ENCODE results near the gene F2RL3.

The F2RL3 gene

DNA sequence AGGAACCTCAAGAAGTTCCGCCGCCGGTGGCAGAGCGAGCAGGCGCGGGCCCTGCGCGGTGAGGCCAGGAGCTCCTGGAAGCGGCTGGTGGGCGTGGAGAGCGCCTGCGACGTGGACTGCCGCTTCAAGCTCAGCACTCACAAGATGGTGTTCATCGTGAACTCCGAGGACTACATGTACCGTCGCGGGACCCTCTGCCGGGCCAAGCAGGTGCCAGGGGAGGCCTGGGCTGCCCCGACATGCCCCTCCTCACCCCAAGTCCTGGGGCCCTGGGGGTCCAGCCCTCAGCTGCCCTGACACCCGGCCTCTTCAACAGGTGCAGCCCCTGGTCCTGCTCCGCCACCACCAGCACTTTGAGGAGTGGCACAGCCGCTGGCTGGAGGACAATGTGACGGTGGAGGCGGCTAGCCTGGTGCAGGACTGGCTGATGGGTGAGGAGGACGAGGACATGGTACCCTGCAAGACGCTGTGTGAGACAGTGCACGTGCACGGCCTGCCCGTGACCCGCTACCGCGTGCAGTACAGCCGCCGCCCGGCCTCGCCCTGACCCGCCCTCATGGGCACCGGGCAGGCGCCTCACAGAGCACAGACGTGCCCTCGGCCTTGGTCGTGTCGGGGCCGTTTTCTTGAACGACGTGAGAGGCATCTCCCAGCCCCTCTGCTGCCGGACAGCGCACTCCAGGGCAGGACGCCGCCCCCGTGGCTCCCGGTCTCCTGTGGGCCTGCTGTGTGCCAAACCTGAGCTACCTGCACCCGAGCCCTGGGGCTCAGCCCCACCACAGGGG, 10.4 kb upstream of the F2RL3 start:
- peaks cover 0 to 2% of the 10 kb centered on the region in 2 donors for H3K27me3 ChIP-seq
- no peak overlapping the region for H3K4me3 ChIP-seq
- H3K4me1 ChIP-seq = no peaks in the 10 kb centered on the region
- H3K9me3 ChIP-seq = peaks cover 0 to 23% (median 22%) of the 10 kb centered on the region in 3 donors
- DNase-seq = no peak
- intact Hi-C loops (cut with DNase I; ENCODE audit: low total_unique reads) = no loop called here
- TF ChIP-seq, protein P1, sequence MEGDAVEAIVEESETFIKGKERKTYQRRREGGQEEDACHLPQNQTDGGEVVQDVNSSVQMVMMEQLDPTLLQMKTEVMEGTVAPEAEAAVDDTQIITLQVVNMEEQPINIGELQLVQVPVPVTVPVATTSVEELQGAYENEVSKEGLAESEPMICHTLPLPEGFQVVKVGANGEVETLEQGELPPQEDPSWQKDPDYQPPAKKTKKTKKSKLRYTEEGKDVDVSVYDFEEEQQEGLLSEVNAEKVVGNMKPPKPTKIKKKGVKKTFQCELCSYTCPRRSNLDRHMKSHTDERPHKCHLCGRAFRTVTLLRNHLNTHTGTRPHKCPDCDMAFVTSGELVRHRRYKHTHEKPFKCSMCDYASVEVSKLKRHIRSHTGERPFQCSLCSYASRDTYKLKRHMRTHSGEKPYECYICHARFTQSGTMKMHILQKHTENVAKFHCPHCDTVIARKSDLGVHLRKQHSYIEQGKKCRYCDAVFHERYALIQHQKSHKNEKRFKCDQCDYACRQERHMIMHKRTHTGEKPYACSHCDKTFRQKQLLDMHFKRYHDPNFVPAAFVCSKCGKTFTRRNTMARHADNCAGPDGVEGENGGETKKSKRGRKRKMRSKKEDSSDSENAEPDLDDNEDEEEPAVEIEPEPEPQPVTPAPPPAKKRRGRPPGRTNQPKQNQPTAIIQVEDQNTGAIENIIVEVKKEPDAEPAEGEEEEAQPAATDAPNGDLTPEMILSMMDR (IDR thresholded peaks at IDR 0.05) = no peak
- H3K36me3 ChIP-seq = peaks cover 46 to 56% (median 55%) of the 10 kb centered on the region in 3 donors
- no peak overlapping the region for H3K27ac ChIP-seq

DNA sequence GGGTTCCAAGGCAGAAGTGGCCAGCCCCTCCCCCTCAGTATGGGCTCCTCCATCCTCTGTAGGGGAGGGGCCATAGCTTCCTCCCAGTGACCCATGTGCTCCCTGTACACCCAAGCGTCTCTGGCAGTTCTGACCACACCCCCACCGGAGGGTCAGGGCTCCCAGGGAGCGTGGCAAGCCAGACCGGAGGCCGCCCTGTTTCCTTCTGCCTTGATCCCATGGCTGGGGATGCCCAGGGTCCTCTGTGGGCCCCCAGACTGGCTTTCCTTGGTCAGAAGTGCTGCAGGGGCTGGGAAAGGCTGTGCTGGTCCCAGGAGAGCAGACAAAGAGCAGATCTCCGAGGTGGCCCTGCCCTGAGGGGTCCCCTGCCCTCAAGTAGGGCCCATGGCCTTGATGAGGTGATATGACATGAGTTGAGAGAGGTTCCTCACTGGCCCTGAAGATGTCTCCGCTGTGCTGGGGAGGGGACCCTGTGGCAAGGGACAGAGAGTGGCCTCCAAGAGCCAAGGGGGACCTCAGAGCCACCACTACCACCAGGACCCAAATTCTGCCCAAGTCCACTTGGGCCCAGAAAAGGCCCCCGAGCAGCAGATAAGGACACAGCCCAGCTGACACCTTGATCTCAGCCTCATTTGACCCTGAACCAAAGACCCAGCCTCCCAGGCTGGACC, 7.8 kb upstream of the F2RL3 start:
- intact Hi-C loops (cut with DNase I; ENCODE audit: low total_unique reads) = no loop called here
- Histone ChIP-seq H3K36me3 (peaks cover 44 to 48% (median 46%) of the 10 kb centered on the region in 3 donors), H3K9me3 (peaks cover 0 to 24% (median 22%) of the 10 kb centered on the region in 3 donors), H3K27ac (no peak overlapping the region), H3K27me3 (peaks cover 0 to 2% of the 10 kb centered on the region in 2 donors), H3K4me1 (no peaks in the 10 kb centered on the region), H3K4me3 (no peak overlapping the region)
- TF ChIP-seq, protein P1 (IDR thresholded peaks at IDR 0.05) = no peak
- no peak for DNase-seq

DNA sequence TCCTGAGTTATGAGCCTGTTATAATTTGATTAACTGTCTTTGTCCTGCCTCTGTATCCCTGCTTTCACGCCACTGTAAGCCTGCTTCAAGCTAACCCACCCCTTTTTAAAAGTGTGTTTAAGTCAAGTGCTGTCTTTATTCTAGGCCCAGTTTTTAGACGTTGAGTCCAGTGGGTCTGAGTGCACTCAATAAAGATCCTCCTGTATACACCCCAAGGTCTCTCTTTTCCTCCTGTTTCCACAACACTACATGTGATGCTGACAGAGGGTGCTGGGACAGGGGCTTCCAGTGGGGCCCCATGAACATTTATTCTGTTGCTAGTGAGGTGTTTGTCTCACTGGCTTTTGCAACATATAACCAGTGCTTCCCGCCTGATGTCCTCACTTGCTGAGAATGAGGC, 6.7 kb upstream of the F2RL3 start:
- H3K4me1 ChIP-seq = no peaks in the 10 kb centered on the region
- peaks cover 0 to 2% of the 10 kb centered on the region in 2 donors for H3K27me3 ChIP-seq
- H3K27ac ChIP-seq = no peak overlapping the region
- H3K36me3 ChIP-seq = peaks cover 33 to 37% (median 35%) of the 10 kb centered on the region in 3 donors
- intact Hi-C loops (cut with DNase I; ENCODE audit: low total_unique reads) = no loop called here
- H3K9me3 ChIP-seq = peaks cover 0 to 24% (median 22%) of the 10 kb centered on the region in 3 donors
- no peak for DNase-seq
- H3K4me3 ChIP-seq = no peak overlapping the region
- TF ChIP-seq, protein P1 (IDR thresholded peaks at IDR 0.05) = no peak

DNA sequence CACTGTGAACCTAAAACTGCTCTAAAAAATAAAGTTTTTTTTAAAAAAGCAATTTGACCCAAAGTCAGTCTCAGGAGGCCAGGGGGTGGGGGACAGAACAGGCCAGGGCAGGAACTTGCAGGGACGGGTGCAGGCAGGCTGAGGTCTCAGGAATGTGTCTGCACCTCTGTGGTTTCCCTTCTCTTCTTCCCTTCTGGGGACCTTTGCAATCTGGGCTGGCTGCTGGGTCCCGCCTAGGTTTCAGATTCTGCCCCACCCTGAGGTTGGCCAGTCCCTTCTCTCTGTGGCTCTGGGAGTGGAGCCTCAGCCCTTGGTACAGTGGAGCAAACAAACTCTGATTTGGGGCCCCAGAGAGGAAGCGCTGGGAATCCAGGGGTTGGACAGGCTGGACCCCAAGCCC, 5.3 kb upstream of the F2RL3 start:
- TF ChIP-seq, protein P1 (IDR thresholded peaks at IDR 0.05) = no peak
- peaks cover 0 to 24% (median 22%) of the 10 kb centered on the region in 3 donors for H3K9me3 ChIP-seq
- peaks cover 19 to 23% (median 21%) of the 10 kb centered on the region in 3 donors for H3K36me3 ChIP-seq
- no peak for DNase-seq
- H3K4me3 ChIP-seq = no peak overlapping the region
- H3K4me1 ChIP-seq = peaks cover 0 to under 1% (median 0%) of the 10 kb centered on the region in 4 donors
- H3K27ac ChIP-seq = no peak overlapping the region
- H3K27me3 ChIP-seq = peaks cover 0 to 10% of the 10 kb centered on the region in 2 donors
- intact Hi-C loops (cut with DNase I; ENCODE audit: low total_unique reads) = no loop called here

DNA sequence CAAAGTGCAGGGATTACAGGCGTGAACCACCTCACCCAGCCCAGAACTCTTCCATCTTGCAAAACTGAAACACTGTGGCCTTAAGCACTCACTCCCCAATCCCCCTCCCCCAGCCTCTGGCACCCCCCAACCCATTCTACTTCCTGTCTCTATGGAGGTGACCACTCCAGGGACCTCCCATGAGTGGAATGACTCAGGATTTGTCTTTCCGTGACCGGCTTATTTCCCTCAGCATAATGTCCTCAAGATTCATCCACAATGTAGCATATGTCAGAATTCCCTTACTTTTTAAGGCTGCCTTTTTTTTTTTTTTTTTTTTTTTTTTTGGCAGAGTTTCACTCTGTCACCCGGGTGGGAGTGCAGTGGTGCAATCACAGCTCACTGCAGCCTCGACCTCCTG, 3.6 kb upstream of the F2RL3 start:
- peaks cover 0 to 26% of the 10 kb centered on the region in 2 donors for H3K27me3 ChIP-seq
- no peak overlapping the region for H3K4me3 ChIP-seq
- TF ChIP-seq, protein P1 (IDR thresholded peaks at IDR 0.05) = no peak
- H3K27ac ChIP-seq = no peak overlapping the region
- H3K4me1 ChIP-seq = peaks cover 0 to 12% (median 0%) of the 10 kb centered on the region in 4 donors
- intact Hi-C loops (cut with DNase I; ENCODE audit: low total_unique reads) = no loop called here
- H3K36me3 ChIP-seq = peaks cover 3 to 7% (median 5%) of the 10 kb centered on the region in 3 donors
- DNase-seq = no peak
- H3K9me3 ChIP-seq = peaks cover 0 to 24% (median 22%) of the 10 kb centered on the region in 3 donors
